Gastrocnemius medialis (tissue), 4 donors: ENCODE data around the gene PTPRN2. TPM values are rescaled to one million over a fixed set of nuclear protein-coding genes. Genes with fewer than 3 reads are reported as not detected.

ENCODE experiments used
- ATAC-seq, 2 donors: fragments of 150-250 bp; one replicate each; pipeline ENCODE4 v1.9.1; 2016
- DNase-seq, 2 donors: peaks; one replicate each; pipeline ENCODE4 v3.0.0-alpha.2; 2019
- H3K27ac ChIP-seq, 4 donors: fragments of 200-600 bp; sonication (generic); 1 replicate in 1 of 4; 2 replicates in 3 of 4; pipeline ENCODE4 v1.5.1; 2016 to 2018; ENCODE audit warnings: mild to moderate bottlenecking in 2 of 4, moderate library complexity in 1 of 4
- H3K27me3 ChIP-seq, 3 donors: fragments of 200-600 bp; sonication (generic) in 2 of 3; 1 replicate in 1 of 3; 2 replicates in 2 of 3; pipeline versions ENCODE4 v1.5.1 to v1.6.0; 2016 to 2019; ENCODE audit warnings: mild to moderate bottlenecking in 1 of 3, moderate library complexity in 1 of 3
- H3K36me3 ChIP-seq, 2 donors: fragments of 200-600 bp; sonication (generic) in 1 of 2; one replicate each; pipeline ENCODE4 v1.5.1; 2017 to 2018
- H3K4me1 ChIP-seq, 2 donors: fragments of 200-600 bp; sonication (generic) in 1 of 2; one replicate each; pipeline ENCODE4 v1.5.1; 2016 to 2017; ENCODE audit warnings: mild to moderate bottlenecking in 2 of 2
- H3K4me3 ChIP-seq, 4 donors: fragments of 200-600 bp; sonication (generic) in 3 of 4; 1 replicate in 1 of 4; 2 replicates in 3 of 4; pipeline ENCODE4 v1.5.1; 2016 to 2019; ENCODE audit warnings: mild to moderate bottlenecking in 2 of 4
- H3K9me3 ChIP-seq, 3 donors: fragments of 200-600 bp; sonication (generic) in 2 of 3; 1 replicate in 1 of 3; 2 replicates in 2 of 3; pipeline ENCODE4 v1.5.1; 2016 to 2019
- CTCF ChIP-seq, 5 experiments: fragments of 450-650 bp in 3 of 5; fragments of 200-600 bp in 2 of 5; sonication (generic) in 2 of 5; IDR thresholded peaks in 4 of 5; conservative IDR thresholded peaks in 1 of 5; 1 replicate in 4 of 5; 2 replicates in 1 of 5; pipeline ENCODE4 v1.5.1; 2016 to 2019; ENCODE audit warnings: antibody characterized with exemption in 5 of 5, mild to moderate bottlenecking in 3 of 5, moderate library complexity in 3 of 5
- POLR2A ChIP-seq, 2 donors: fragments of 450-650 bp; IDR thresholded peaks; one replicate each; pipeline ENCODE4 v1.6.1; 2017; ENCODE audit warnings: antibody characterized with exemption in 2 of 2, mild to moderate bottlenecking in 2 of 2, moderate library complexity in 2 of 2
- in situ Hi-C, 4 donors: fragments of 200-750 bp; cut with MboI; loops; one replicate each; pipeline versions ENCODE4 v1.15.0 to v1.8.0; 2017; ENCODE audit warnings: low sequenced_read_pairs in 4 of 4
- intact Hi-C: fragments of 100-400 bp; cut with DNase I; formaldehyde crosslinking; loops from one replicate; pipeline ENCODE4 v1.15.1; 2023; ENCODE audit warnings: low total_unique reads
- total RNA-seq, 4 donors: library from RNA; depleted of rRNA; stranded (reverse); fragments of >200 nt; gene quantifications; one replicate each; pipeline versions ENCODE4 v1.1.0 to v1.2.3, GENCODE V29; 2016

PTPRN2 gene
- total RNA-seq, 4 donors from 2014 or later = 0.66 to 0.85 (median 0.81) TPM

GRCh38 chr7:158109364-158110033 lies 478.1 kb downstream of the PTPRN2 start:
- no peak overlapping the region for H3K27ac ChIP-seq
- H3K4me1 ChIP-seq = no peaks in the 10 kb centered on the region
- H3K9me3 ChIP-seq = no peaks in the 10 kb centered on the region
- no peak for DNase-seq
- H3K36me3 ChIP-seq = no peaks in the 10 kb centered on the region
- no peak for ATAC-seq
- in situ Hi-C loops = no loop called here
- TF ChIP-seq POLR2A (IDR thresholded peaks at IDR 0.05) (no peak), CTCF (IDR thresholded peaks at IDR 0.05 in 4 of 5, conservative IDR thresholded peaks at IDR 0.05 in 1 of 5) (no peak)
- intact Hi-C loops = no loop called here
- H3K27me3 ChIP-seq = no peaks in the 10 kb centered on the region
- no peak overlapping the region for H3K4me3 ChIP-seq

GRCh38 chr7:158108646-158109293 lies 478.9 kb downstream of the PTPRN2 start:
- in situ Hi-C loops (no loop called here), intact Hi-C loops (no loop called here)
- TF ChIP-seq POLR2A (IDR thresholded peaks at IDR 0.05) = no peak
- TF ChIP-seq CTCF (IDR thresholded peaks at IDR 0.05 in 4 of 5, conservative IDR thresholded peaks at IDR 0.05 in 1 of 5) = no peak
- DNase-seq = no peak
- Histone ChIP-seq H3K4me3 (no peak overlapping the region), H3K4me1 (no peaks in the 10 kb centered on the region), H3K9me3 (no peaks in the 10 kb centered on the region), H3K27me3 (no peaks in the 10 kb centered on the region), H3K27ac (no peak overlapping the region), H3K36me3 (no peaks in the 10 kb centered on the region)
- ATAC-seq = no peak

- Histone ChIP-seq H3K4me1 (no peaks in the 10 kb centered on the region), H3K4me3 (no peak overlapping the region), H3K27ac (no peak overlapping the region), H3K36me3 (no peaks in the 10 kb centered on the region), H3K27me3 (no peaks in the 10 kb centered on the region), H3K9me3 (no peaks in the 10 kb centered on the region)
- no peak for DNase-seq
- no peak for TF ChIP-seq CTCF (IDR thresholded peaks at IDR 0.05 in 4 of 5, conservative IDR thresholded peaks at IDR 0.05 in 1 of 5)
- TF ChIP-seq POLR2A (IDR thresholded peaks at IDR 0.05) = no peak
- intact Hi-C loops (no loop called here), in situ Hi-C loops (no loop called here)
- ATAC-seq = no peak
Measured at GRCh38 chr7:158107806-158108205, 479.8 kb downstream of the PTPRN2 start.

GRCh38 chr7:158106272-158106671 lies 481.4 kb downstream of the PTPRN2 start:
- Histone ChIP-seq H3K9me3 (no peaks in the 10 kb centered on the region), H3K4me1 (no peaks in the 10 kb centered on the region), H3K36me3 (no peaks in the 10 kb centered on the region), H3K27ac (no peak overlapping the region), H3K27me3 (no peaks in the 10 kb centered on the region), H3K4me3 (no peak overlapping the region)
- in situ Hi-C loops = no loop called here
- ATAC-seq (no peak), DNase-seq (no peak)
- TF ChIP-seq POLR2A (IDR thresholded peaks at IDR 0.05) (no peak), CTCF (IDR thresholded peaks at IDR 0.05 in 4 of 5, conservative IDR thresholded peaks at IDR 0.05 in 1 of 5) (no peak)
- intact Hi-C loops = no loop called here
